T-cell (primary cell): Measurements from ENCODE around the gene CFP. TPM values are rescaled to one million over a fixed set of nuclear protein-coding genes. Genes with fewer than 3 reads are reported as not detected.

Source experiments
- ATAC-seq, 4 experiments: fragments of 200-7000 bp in 3 of 4; fragments of 150-1000 bp in 1 of 4; cut with Tn5 transposase; replicated peaks in 1 of 4; 1 replicate in 3 of 4; 2 replicates in 1 of 4; pipeline ENCODE4 v1.10.0; 2021; ENCODE audit warnings: moderate library complexity in 3 of 4, mild to moderate bottlenecking in 2 of 4, moderate number of reproducible peaks in 1 of 4
- CTCF ChIA-PET, 2 donors: fragments of 300-600 bp; sonication (Branson Sonifier 250); formaldehyde crosslinking; loops; one replicate each; lab custom pipeline; 2022; ENCODE audit warnings: antibody characterized with exemption in 2 of 2; lab: Charles Lee
- POLR2A ChIA-PET, 2 donors: fragments of 300-600 bp; sonication (Branson Sonifier 250); formaldehyde crosslinking; loops; one replicate each; lab custom pipeline; 2022; ENCODE audit warnings: antibody characterized with exemption in 2 of 2; lab: Charles Lee
- DNase-seq, 35 experiments: peaks; one replicate each; pipeline versions ENCODE4 v3.0.0 to v3.0.0-alpha.2; 2013 to 2023
- H3K27ac ChIP-seq: one replicate; pipeline ENCODE4 v1.5.1; 2013; ENCODE audit warnings: low read length
- H3K27me3 ChIP-seq, 2 experiments: replicated peaks in 1 of 2; 1 replicate in 1 of 2; 2 replicates in 1 of 2; pipeline versions ENCODE4 v1.6.1 to v1.7.0; 2013; ENCODE audit warnings: low read length in 1 of 2, mixed read lengths in 1 of 2; ENCODE audit not compliant: control insufficient read depth in 2 of 2, insufficient read depth in 2 of 2; ENCODE audit errors: extremely low read depth in 1 of 2
- H3K36me3 ChIP-seq, 2 donors: 1 replicate in 1 of 2; 2 replicates in 1 of 2; pipeline versions ENCODE4 v1.6.1 to v1.7.0; 2013; ENCODE audit warnings: low read length in 1 of 2; ENCODE audit not compliant: control insufficient read depth in 2 of 2, insufficient read depth in 1 of 2; ENCODE audit errors: extremely low read depth in 1 of 2
- H3K4me1 ChIP-seq, 2 experiments: 1 replicate in 1 of 2; 2 replicates in 1 of 2; pipeline versions ENCODE4 v1.6.1 to v1.7.0; 2013; ENCODE audit warnings: low read length in 2 of 2, mixed read lengths in 1 of 2; ENCODE audit not compliant: insufficient read depth in 2 of 2, control insufficient read depth in 1 of 2; ENCODE audit errors: extremely low read depth in 1 of 2
- H3K4me3 ChIP-seq, 2 donors: 1 replicate in 1 of 2; 2 replicates in 1 of 2; pipeline versions ENCODE4 v1.5.1 to v1.7.0; 2013; ENCODE audit warnings: mild to moderate bottlenecking in 2 of 2, low read length in 1 of 2, moderate library complexity in 1 of 2; ENCODE audit not compliant: control insufficient read depth in 1 of 2; ENCODE audit errors: extremely low read depth in 1 of 2
- H3K9me3 ChIP-seq: 2 replicates; pipeline ENCODE4 v1.7.0; 2013
- H3K27ac Mint-ChIP-seq, 2 donors: one replicate each; pipeline ENCODE4 v1.8.0; 2020 to 2021; ENCODE audit warnings: mild to moderate bottlenecking in 2 of 2, mixed read lengths in 2 of 2
- H3K27me3 Mint-ChIP-seq, 2 donors: one replicate each; pipeline ENCODE4 v1.8.0; 2021 to 2022; ENCODE audit warnings: mixed read lengths in 2 of 2
- H3K36me3 Mint-ChIP-seq: one replicate; pipeline ENCODE4 v1.8.0; 2021; ENCODE audit warnings: mixed read lengths
- H3K4me1 Mint-ChIP-seq, 3 donors: one replicate each; pipeline ENCODE4 v1.8.0; 2020 to 2022; ENCODE audit warnings: mixed read lengths in 3 of 3, mild to moderate bottlenecking in 1 of 3
- H3K4me3 Mint-ChIP-seq, 3 donors: one replicate each; pipeline ENCODE4 v1.8.0; 2020 to 2022; ENCODE audit warnings: mild to moderate bottlenecking in 3 of 3, mixed read lengths in 3 of 3, moderate library complexity in 3 of 3
- H3K9me3 Mint-ChIP-seq, 3 donors: one replicate each; pipeline ENCODE4 v1.8.0; 2020 to 2022; ENCODE audit warnings: mixed read lengths in 3 of 3
- WGBS: methylation state at CpG from one replicate; pipeline ENCODE4 v1.1.5; 2013; ENCODE audit warnings: missing lambda C conversion rate; ENCODE audit not compliant: insufficient coverage; 5-methylcytosine and 5-hydroxymethylcytosine counted together
- total RNA-seq, 35 experiments: library from RNA in 6 of 35; stranded (reverse) in 6 of 35; fragments of 120-200 nt in 1 of 35; gene quantifications; one replicate each; pipeline versions ENCODE4 v1.2.1 to v1.2.4 and lab custom pipeline; 2013 to 2026

Gene CFP
- total RNA-seq, 5 donors from 2014 or later (not counting 1 experiment from before 2014, with no cell fraction given) = 17.7 to 37.1 (median 26.5) TPM

DNA sequence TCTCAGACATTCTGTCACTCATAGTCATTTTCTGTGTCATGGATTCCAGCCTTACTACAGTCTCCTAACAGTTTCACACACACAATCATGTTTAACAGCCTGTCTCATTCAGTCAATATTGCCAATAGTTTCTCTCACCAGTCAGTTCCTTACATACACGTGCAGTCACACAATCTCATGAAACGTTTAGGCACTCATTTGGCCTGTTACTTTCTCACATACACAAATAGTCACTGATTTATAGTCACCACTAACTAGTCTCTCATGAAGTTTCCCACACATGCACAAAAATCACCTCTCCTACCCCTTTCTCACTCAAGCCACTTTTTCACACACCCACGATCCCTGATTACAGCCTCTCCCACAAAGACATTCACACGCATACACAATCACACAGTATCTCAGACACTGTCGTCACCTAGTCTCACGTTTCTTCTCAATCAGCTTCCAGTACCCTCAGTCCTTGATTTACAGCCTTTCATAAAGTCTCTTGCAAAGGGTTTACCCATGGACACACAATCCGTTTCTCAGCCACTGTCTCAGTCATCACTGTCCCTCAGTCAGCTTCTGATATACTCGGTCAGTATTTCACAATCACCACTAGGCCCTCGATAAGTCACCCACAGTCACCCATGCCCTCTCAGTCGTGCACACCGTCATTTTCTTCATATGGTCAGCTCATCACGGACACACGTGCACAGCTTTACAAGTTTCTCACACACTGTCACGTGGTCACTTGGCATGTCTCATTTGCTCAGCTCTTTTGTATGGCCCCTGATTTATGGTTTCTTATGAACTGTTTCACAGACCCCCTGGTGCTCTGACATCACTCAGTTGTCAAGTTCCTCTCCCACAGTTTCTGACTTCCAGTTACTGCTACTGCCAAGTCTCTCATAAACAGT, 4.2 kb upstream of the CFP start:
- POLR2A ChIA-PET = no interaction called here
- no peak overlapping the region for H3K4me3 ChIP-seq
- H3K27me3 ChIP-seq = no peaks in the 10 kb centered on the region
- CTCF ChIA-PET = no interaction called here
- no peak overlapping the region for H3K27ac ChIP-seq
- WGBS = 91% methylated on average over 10 of the region's 14 CpGs
- ATAC-seq (no peak), DNase-seq (no peak)
- peaks cover 23 to 34% (median 23%) of the 10 kb centered on the region in 3 donors for H3K4me1 Mint-ChIP-seq
- H3K9me3 ChIP-seq = no peaks in the 10 kb centered on the region
- peaks cover 9% of the 10 kb centered on the region for H3K36me3 Mint-ChIP-seq
- no peaks in the 10 kb centered on the region for H3K9me3 Mint-ChIP-seq
- H3K27ac Mint-ChIP-seq = no peak overlapping the region
- no peak overlapping the region for H3K4me3 Mint-ChIP-seq
- no peaks in the 10 kb centered on the region for H3K27me3 Mint-ChIP-seq
- H3K4me1 ChIP-seq = peaks cover 0 to 42% of the 10 kb centered on the region in 2 experiments
- peaks cover 0 to 25% of the 10 kb centered on the region in 2 donors for H3K36me3 ChIP-seq

DNA sequence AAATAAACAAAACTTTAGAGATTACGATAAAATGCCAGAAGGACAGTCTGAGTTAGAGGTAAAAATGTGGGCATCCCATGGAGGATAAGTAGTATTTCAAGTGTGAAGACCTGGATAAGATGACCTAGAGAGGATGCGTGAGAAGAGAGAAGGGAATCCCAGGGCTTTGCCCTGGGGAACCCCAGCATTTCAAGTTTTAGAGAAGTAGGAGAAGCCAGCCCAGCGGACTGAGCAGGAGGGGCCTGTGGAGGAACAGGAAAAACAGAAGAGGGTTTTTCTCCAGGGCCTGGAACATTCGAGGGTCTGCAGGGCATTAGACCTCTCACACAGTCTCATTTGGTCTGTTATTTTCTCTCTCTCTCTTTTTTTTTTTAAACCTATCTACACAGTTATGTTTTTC, 2.9 kb upstream of the CFP start:
- WGBS = no CpG with 5 or more reads among the region's 4 CpGs
- peaks cover 22 to 33% (median 29%) of the 10 kb centered on the region in 3 donors for H3K4me1 Mint-ChIP-seq
- DNase-seq = no peak
- no peaks in the 10 kb centered on the region for H3K27me3 Mint-ChIP-seq
- H3K36me3 Mint-ChIP-seq = peaks cover 3% of the 10 kb centered on the region
- H3K27me3 ChIP-seq = no peaks in the 10 kb centered on the region
- ATAC-seq = no peak
- H3K27ac ChIP-seq = no peak overlapping the region
- H3K9me3 ChIP-seq = no peaks in the 10 kb centered on the region
- peaks cover 0 to 12% of the 10 kb centered on the region in 2 donors for H3K36me3 ChIP-seq
- peak overlapping the region; percentile 50 to 76 for H3K27ac Mint-ChIP-seq
- no peak overlapping the region for H3K4me3 Mint-ChIP-seq
- POLR2A ChIA-PET = no interaction called here
- H3K4me1 ChIP-seq = peaks cover 0 to 49% of the 10 kb centered on the region in 2 experiments
- CTCF ChIA-PET = no interaction called here
- H3K9me3 Mint-ChIP-seq = no peaks in the 10 kb centered on the region
- no peak overlapping the region for H3K4me3 ChIP-seq

DNA sequence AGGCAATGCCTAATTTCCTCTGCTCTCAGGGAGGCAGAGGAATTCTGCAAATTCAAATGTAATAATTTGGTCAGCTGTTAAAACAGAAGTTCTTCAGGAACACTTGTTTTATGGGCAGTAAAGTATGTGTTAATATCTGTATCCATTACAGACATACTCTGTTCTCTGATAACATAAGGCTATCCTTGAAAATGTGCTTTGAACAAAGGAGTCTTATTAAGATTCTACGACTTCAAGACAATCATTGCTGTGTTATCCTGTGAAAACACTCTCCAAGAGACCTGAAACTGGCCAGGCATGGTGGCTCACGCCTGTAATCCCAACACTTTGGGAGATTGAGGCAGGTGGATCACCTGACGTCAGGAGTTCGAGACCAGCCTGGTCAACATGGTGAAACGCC, 1.9 kb upstream of the CFP start:
- no CpG with 5 or more reads among the region's 5 CpGs for WGBS
- H3K9me3 Mint-ChIP-seq = no peaks in the 10 kb centered on the region
- ATAC-seq = no peak
- no peak overlapping the region for H3K27ac Mint-ChIP-seq
- Histone ChIP-seq H3K36me3 (peaks cover 0 to 8% of the 10 kb centered on the region in 2 donors), H3K27me3 (no peaks in the 10 kb centered on the region), H3K9me3 (no peaks in the 10 kb centered on the region), H3K4me1 (peaks cover 0 to 43% of the 10 kb centered on the region in 2 experiments), H3K4me3 (no peak overlapping the region), H3K27ac (no peak overlapping the region)
- no peak for DNase-seq
- H3K36me3 Mint-ChIP-seq = no peaks in the 10 kb centered on the region
- ChIA-PET POLR2A (no interaction called here), CTCF (interaction anchor here in 1 of 2 donors (0.7 kb wide), 1 partner anchor 133 kb away, joined by 7 read pairs; no protein-coding TSS in a partner anchor)
- H3K27me3 Mint-ChIP-seq = no peaks in the 10 kb centered on the region
- H3K4me1 Mint-ChIP-seq = peaks cover 18 to 27% (median 23%) of the 10 kb centered on the region in 3 donors
- no peak overlapping the region for H3K4me3 Mint-ChIP-seq

DNA sequence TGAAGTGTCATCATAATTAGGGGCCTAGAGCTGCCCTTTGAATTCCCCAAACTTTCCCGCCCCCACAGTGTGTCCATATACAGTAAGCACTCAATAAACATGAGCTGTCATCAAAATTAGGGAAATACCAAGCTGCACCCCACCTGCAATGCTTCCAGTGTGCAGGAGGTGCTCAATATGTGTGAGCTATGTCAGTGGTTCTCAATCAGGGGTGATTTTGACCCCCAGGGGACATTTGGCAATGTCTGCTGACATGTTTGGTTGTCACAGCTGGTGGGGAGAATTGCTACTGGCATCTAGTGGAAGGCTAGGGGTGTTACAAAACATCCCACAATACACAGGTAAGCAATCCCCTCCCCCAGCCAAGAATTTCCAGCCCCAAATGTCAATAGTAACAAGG, 748 bp downstream of the CFP start:
- H3K36me3 Mint-ChIP-seq = no peaks in the 10 kb centered on the region

DNA sequence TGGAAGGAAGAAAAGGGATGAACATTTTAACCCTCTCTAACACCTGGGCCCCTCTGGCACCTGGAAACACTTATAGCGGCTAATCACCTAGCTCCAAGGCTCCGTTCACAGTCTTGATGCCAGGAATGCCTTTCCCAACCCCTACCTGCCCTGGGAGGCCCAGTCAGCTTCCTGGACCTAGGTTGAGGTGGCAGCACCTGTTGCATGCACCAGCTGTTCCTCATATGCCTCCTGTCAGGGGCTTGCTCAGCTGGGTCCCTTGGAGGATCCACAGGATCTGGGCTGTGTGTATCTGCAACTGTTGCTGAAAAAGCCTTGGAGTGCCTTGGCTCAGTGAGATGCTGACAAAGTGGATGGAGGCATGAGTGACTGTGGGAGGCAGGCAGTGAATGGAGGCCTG, 4.4 kb downstream of the CFP start:
- H3K27me3 Mint-ChIP-seq = peaks cover 0 to 10% of the 10 kb centered on the region in 2 donors
- H3K4me3 ChIP-seq = no peak overlapping the region
- no peak overlapping the region for H3K27ac ChIP-seq
- no peaks in the 10 kb centered on the region for H3K36me3 Mint-ChIP-seq
- no CpG with 5 or more reads among the region's 2 CpGs for WGBS
- peak overlapping the region in 1 of 3 donors; percentile 14 for H3K4me3 Mint-ChIP-seq
- H3K36me3 ChIP-seq = no peaks in the 10 kb centered on the region
- ATAC-seq (no peak), DNase-seq (no peak)
- ChIA-PET POLR2A (no interaction called here), CTCF (interaction anchor here in 1 of 2 donors (0.5 kb wide), 1 partner anchor 43 kb away, joined by 6 read pairs; no protein-coding TSS in a partner anchor)
- no peaks in the 10 kb centered on the region for H3K9me3 Mint-ChIP-seq
- peak overlapping the region in 1 of 2 donors; percentile 14 for H3K27ac Mint-ChIP-seq
- peaks cover 0 to 6% of the 10 kb centered on the region in 2 experiments for H3K27me3 ChIP-seq
- peaks cover 22 to 33% (median 28%) of the 10 kb centered on the region in 3 donors for H3K4me1 Mint-ChIP-seq
- peaks cover 3 to 32% of the 10 kb centered on the region in 2 experiments for H3K4me1 ChIP-seq
- H3K9me3 ChIP-seq = no peaks in the 10 kb centered on the region

More for the DNA sequence above, 748 bp downstream of the CFP start:
- Histone ChIP-seq H3K27me3 (no peaks in the 10 kb centered on the region), H3K4me1 (peaks cover 0 to 34% of the 10 kb centered on the region in 2 experiments), H3K27ac (no peak overlapping the region), H3K4me3 (peak overlapping the region in 1 of 2 donors; percentile 34), H3K36me3 (no peaks in the 10 kb centered on the region), H3K9me3 (no peaks in the 10 kb centered on the region)
- peak overlapping the region; percentile 90 to 97 for H3K27ac Mint-ChIP-seq
- H3K9me3 Mint-ChIP-seq = no peaks in the 10 kb centered on the region
- no CpG with 5 or more reads among the region's 1 CpG for WGBS
- ChIA-PET POLR2A (no interaction called here), CTCF (interaction anchor here in 1 of 2 donors (0.8 kb wide), 1 partner anchor 105 kb away, joined by 4 read pairs; no protein-coding TSS in a partner anchor)
- peak in 2 of 35 experiments; percentile 15 to 33 for DNase-seq
- no peaks in the 10 kb centered on the region for H3K27me3 Mint-ChIP-seq
- peak overlapping the region; percentile 82 to 88 (median 83) for H3K4me3 Mint-ChIP-seq
- H3K4me1 Mint-ChIP-seq = peaks cover 19 to 31% (median 29%) of the 10 kb centered on the region in 3 donors
- ATAC-seq = peak; percentile 20 to 54 (median 37)

DNA sequence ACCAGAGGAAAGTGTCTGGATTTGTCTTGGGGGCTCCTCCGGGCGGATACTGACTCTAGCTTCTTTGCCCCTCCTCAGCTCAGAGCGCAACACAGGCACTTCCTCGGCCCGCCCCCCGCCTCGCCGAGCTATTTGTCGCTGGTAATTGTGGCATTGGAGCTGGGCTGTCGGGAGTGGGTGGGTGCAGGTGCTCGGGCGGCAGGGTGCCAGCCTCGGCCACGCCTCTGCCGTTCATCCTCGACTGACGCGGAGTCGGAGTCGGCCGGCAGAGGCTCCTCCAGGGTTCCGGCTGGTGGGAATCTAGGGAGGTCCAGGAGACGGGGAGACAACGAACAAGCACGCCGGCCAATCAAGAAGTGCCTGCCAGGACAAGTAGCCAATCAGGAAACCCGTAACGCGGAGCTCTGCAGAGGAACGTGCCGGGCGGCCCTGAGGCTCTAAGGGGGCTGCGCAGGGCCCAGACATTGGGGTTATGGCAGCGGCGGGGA, 6.1 kb downstream of the CFP start:
- Mint-ChIP-seq H3K36me3 (no peaks in the 10 kb centered on the region), H3K27ac (peak overlapping the region in 1 of 2 donors; percentile 55), H3K4me3 (peak overlapping the region; percentile 81 to 83 (median 82)), H3K9me3 (no peaks in the 10 kb centered on the region), H3K27me3 (peaks cover 0 to 10% of the 10 kb centered on the region in 2 donors), H3K4me1 (peaks cover 17 to 26% (median 20%) of the 10 kb centered on the region in 3 donors)
- H3K9me3 ChIP-seq = no peaks in the 10 kb centered on the region
- WGBS = 2% methylated on average over 19 of the region's 35 CpGs
- peak overlapping the region in 1 of 2 donors; percentile 47 for H3K4me3 ChIP-seq
- H3K27ac ChIP-seq = no peak overlapping the region
- DNase-seq = peak in 27 of 35 experiments; percentile 15 to 56 (median 38)
- H3K36me3 ChIP-seq = no peaks in the 10 kb centered on the region
- H3K4me1 ChIP-seq = peaks cover 3 to 29% of the 10 kb centered on the region in 2 experiments
- ChIA-PET CTCF (interaction anchor here in 1 of 2 donors (0.6 kb wide), 1 partner anchor 66 kb away, joined by 4 read pairs; no protein-coding TSS in a partner anchor), POLR2A (interaction anchor here in 1 of 2 donors (0.6 to 0.9 kb wide), 3 partner anchors 13 to 505 kb away, joined by 3 to 17 read pairs (median 3); no protein-coding TSS in a partner anchor)
- peaks cover 0 to 6% of the 10 kb centered on the region in 2 experiments for H3K27me3 ChIP-seq
- ATAC-seq = peak; percentile 58 to 79 (median 62)
